ENCODE results near the gene CNGB1. TPM values are rescaled to one million over a fixed set of nuclear protein-coding genes. Genes with fewer than 3 reads are reported as not detected.
"Not testable (repeated sequence)": the region's sequence is repeated elsewhere in the genome, so short reads cannot be mapped to it uniquely, and the experiment has no call there.

CNGB1 gene
- total RNA-seq, 4 donors from 2014 or later: not detected

GRCh38 chr16:57843400-57843799 lies 127.5 kb downstream of the CNGB1 start:
- intact Hi-C loops (cut with DNase I; ENCODE audit: low total_unique reads): no loop called here
- no peak for TF ChIP-seq POLR2A (IDR thresholded peaks at IDR 0.05)
- no peak for TF ChIP-seq CTCF (IDR thresholded peaks at IDR 0.05)

GRCh38 chr16:57842601-57843000 lies 128.3 kb downstream of the CNGB1 start:
- no peak overlapping the region for H3K4me3 ChIP-seq (ENCODE audit: low read depth, poor library complexity, severe bottlenecking)
- 85 to 89% methylated on average over 5 of the region's 5 CpGs for WGBS, 2 donors
- no peak for DNase-seq (ENCODE audit: low spot score in 2 of 2)
- intact Hi-C loops (cut with DNase I; ENCODE audit: low total_unique reads): no loop called here
- TF ChIP-seq POLR2A (IDR thresholded peaks at IDR 0.05): no peak

More at GRCh38 chr16:57843400-57843799, 127.5 kb downstream of the CNGB1 start:
- WGBS, 2 donors: 69 to 100% methylated on average over 1 of the region's 1 CpG
- no peak for DNase-seq (ENCODE audit: low spot score in 2 of 2)
- no peak overlapping the region for H3K4me3 ChIP-seq (ENCODE audit: low read depth, poor library complexity, severe bottlenecking)

- 88 to 91% methylated on average over 8 of the region's 8 CpGs for WGBS, 2 donors
- no peak for DNase-seq (ENCODE audit: low spot score in 2 of 2)
- H3K4me3 ChIP-seq (ENCODE audit: low read depth, poor library complexity, severe bottlenecking): no peak overlapping the region
- TF ChIP-seq POLR2A (IDR thresholded peaks at IDR 0.05): no peak
- TF ChIP-seq CTCF (IDR thresholded peaks at IDR 0.05): no peak
- intact Hi-C loops (cut with DNase I; ENCODE audit: low total_unique reads): no loop called here
Observed at GRCh38 chr16:57840833-57841232, 130.1 kb downstream of the CNGB1 start.

GRCh38 chr16:57838161-57838560 lies 132.8 kb downstream of the CNGB1 start:
- WGBS, 2 donors: 52 to 66% methylated on average over 13 of the region's 13 CpGs
- no peak overlapping the region for H3K4me3 ChIP-seq (ENCODE audit: low read depth, poor library complexity, severe bottlenecking)
- TF ChIP-seq POLR2A (IDR thresholded peaks at IDR 0.05): no peak
- no peak for TF ChIP-seq CTCF (IDR thresholded peaks at IDR 0.05)
- intact Hi-C loops (cut with DNase I; ENCODE audit: low total_unique reads): no loop called here
- DNase-seq (ENCODE audit: low spot score in 2 of 2): no peak

GRCh38 chr16:57837305-57838125 lies 133.4 kb downstream of the CNGB1 start:
- no peak for TF ChIP-seq POLR2A (IDR thresholded peaks at IDR 0.05)
- no peak for TF ChIP-seq CTCF (IDR thresholded peaks at IDR 0.05)
- WGBS, 2 donors: 77 to 78% methylated on average over 10 of the region's 10 CpGs
- DNase-seq (ENCODE audit: low spot score in 2 of 2): no peak
- no peak overlapping the region for H3K4me3 ChIP-seq (ENCODE audit: low read depth, poor library complexity, severe bottlenecking)
- intact Hi-C loops (cut with DNase I; ENCODE audit: low total_unique reads): no loop called here

GRCh38 chr16:57835439-57835838 lies 135.5 kb downstream of the CNGB1 start:
- DNase-seq (ENCODE audit: low spot score in 2 of 2); intact Hi-C loops (cut with DNase I; ENCODE audit: low total_unique reads); H3K4me3 ChIP-seq (ENCODE audit: low read depth, poor library complexity, severe bottlenecking): not testable (repeated sequence)
- 84 to 92% methylated on average over 4 of the region's 4 CpGs for WGBS, 2 donors

- DNase-seq (ENCODE audit: low spot score in 2 of 2): no peak
- intact Hi-C loops (cut with DNase I; ENCODE audit: low total_unique reads): no loop called here
- no peak overlapping the region for H3K4me3 ChIP-seq (ENCODE audit: low read depth, poor library complexity, severe bottlenecking)
- no peak for TF ChIP-seq CTCF (IDR thresholded peaks at IDR 0.05)
- no peak for TF ChIP-seq POLR2A (IDR thresholded peaks at IDR 0.05)
- WGBS, 2 donors: 30 to 41% methylated on average over 5 of the region's 5 CpGs
Observed at GRCh38 chr16:57834936-57835335, 136.0 kb downstream of the CNGB1 start.
